Neural progenitor cell (in vitro differentiated cells): Measurements from ENCODE around the gene KASH5. TPM values are rescaled to one million over a fixed set of nuclear protein-coding genes. Genes with fewer than 3 reads are reported as not detected.
A peak's percentile ranks its signal among the peaks of the same experiment; 100 is the strongest.
"Not testable (repeated sequence)": the region's sequence is repeated elsewhere in the genome, so short reads cannot be mapped to it uniquely, and the experiment has no call there.

Experiments
- DNase-seq: peaks from one replicate; pipeline ENCODE4 v3.0.0-alpha.2; 2016; ENCODE audit warnings: low spot score
- H2AFZ ChIP-seq: fragments of 200-600 bp; sonication (generic); replicated peaks from 2 replicates; pipeline ENCODE4 v1.6.1; 2016; ENCODE audit warnings: antibody characterized with exemption
- H3F3A ChIP-seq: fragments of 200-600 bp; sonication (generic); 2 replicates; pipeline ENCODE4 v1.6.1; 2016; ENCODE audit warnings: antibody characterized with exemption, low read depth
- H3K27ac ChIP-seq: fragments of 200-600 bp; sonication (generic); 2 replicates; pipeline ENCODE4 v1.5.1; 2016; ENCODE audit warnings: mild to moderate bottlenecking
- H3K27me3 ChIP-seq: fragments of 200-600 bp; sonication (generic); 2 replicates; pipeline ENCODE4 v1.6.1; 2016; ENCODE audit warnings: mild to moderate bottlenecking, moderate library complexity
- H3K36me3 ChIP-seq: fragments of 200-600 bp; sonication (generic); 2 replicates; pipeline ENCODE4 v1.5.1; 2016
- H3K4me1 ChIP-seq: fragments of 200-600 bp; sonication (generic); 2 replicates; pipeline ENCODE4 v1.6.1; 2016; ENCODE audit warnings: mixed run types
- H3K4me2 ChIP-seq: fragments of 200-600 bp; sonication (generic); 2 replicates; pipeline ENCODE4 v1.6.1; 2016
- H3K4me3 ChIP-seq: fragments of 200-600 bp; sonication (generic); 2 replicates; pipeline ENCODE4 v1.5.1; 2016
- H3K79me2 ChIP-seq: fragments of 200-600 bp; sonication (generic); 2 replicates; pipeline ENCODE4 v1.6.1; 2016; ENCODE audit warnings: low read depth
- H3K9ac ChIP-seq: fragments of 200-600 bp; sonication (generic); 2 replicates; pipeline ENCODE4 v1.6.1; 2016
- H3K9me3 ChIP-seq: fragments of 200-600 bp; sonication (generic); 2 replicates; pipeline ENCODE4 v1.5.1; 2016; ENCODE audit warnings: low read depth
- H4K20me1 ChIP-seq: fragments of 200-600 bp; sonication (generic); 2 replicates; pipeline ENCODE4 v1.6.1; 2016; ENCODE audit warnings: low read depth
- H3K27ac Mint-ChIP-seq: 3 replicates; pipeline ENCODE4 v1.8.0; 2021; ENCODE audit warnings: mixed read lengths
- H3K27me3 Mint-ChIP-seq: 2 replicates; pipeline ENCODE4 v1.8.0; 2022; ENCODE audit warnings: low read depth, mild to moderate bottlenecking, inconsistent platforms, moderate library complexity, mixed read lengths; ENCODE audit not compliant: insufficient read depth
- H3K36me3 Mint-ChIP-seq: 3 replicates; pipeline ENCODE4 v1.8.0; 2021; ENCODE audit warnings: mixed read lengths
- H3K4me1 Mint-ChIP-seq: 3 replicates; pipeline ENCODE4 v1.8.0; 2021; ENCODE audit warnings: mixed read lengths
- H3K4me3 Mint-ChIP-seq: 3 replicates; pipeline ENCODE4 v1.8.0; 2021; ENCODE audit warnings: mild to moderate bottlenecking, moderate library complexity, mixed read lengths
- H3K9me3 Mint-ChIP-seq: 3 replicates; pipeline ENCODE4 v1.8.0; 2020; ENCODE audit warnings: mixed read lengths
- CTCF ChIP-seq: fragments of 200-600 bp; sonication (generic); IDR thresholded peaks from 2 replicates; pipeline ENCODE4 v1.5.1; 2017; ENCODE audit warnings: antibody characterized with exemption, mild to moderate bottlenecking
- EZH2 ChIP-seq: fragments of 200-600 bp; sonication (generic); IDR thresholded peaks from 2 replicates; pipeline ENCODE4 v1.6.1; 2017; ENCODE audit warnings: antibody characterized with exemption, mild to moderate bottlenecking, moderate library complexity
- EZH2phosphoT487 ChIP-seq: fragments of 200-600 bp; sonication (generic); IDR thresholded peaks from 2 replicates; pipeline ENCODE4 v1.6.1; 2017; ENCODE audit warnings: antibody characterized with exemption
- total RNA-seq: library from RNA; depleted of rRNA; stranded (reverse); fragments of >200 nt; gene quantifications from 2 replicates; pipeline ENCODE4 v1.2.3, GENCODE V29; 2015; ENCODE audit warnings: low replicate concordance

KASH5 gene
- total RNA-seq, 1 donor from 2014 or later, result not detected

GRCh38 chr19:49368711-49369358 is 19.2 kb upstream of the KASH5 start:
- Mint-ChIP-seq H3K27ac (no peak overlapping the region), H3K27me3 (peaks cover 4% of the 10 kb centered on the region), H3K4me3 (no peak overlapping the region), H3K4me1 (no peaks in the 10 kb centered on the region), H3K36me3 (peaks cover 3% of the 10 kb centered on the region), H3K9me3 (peaks cover 6% of the 10 kb centered on the region)
- no peaks in the 10 kb centered on the region for H3K79me2 ChIP-seq
- H3K4me1 ChIP-seq, result peaks cover 3% of the 10 kb centered on the region
- no peak overlapping the region for H3K4me3 ChIP-seq
- no peaks in the 10 kb centered on the region for H3K27me3 ChIP-seq
- H3K27ac ChIP-seq, result no peak overlapping the region
- no peaks in the 10 kb centered on the region for H3K9me3 ChIP-seq
- H3K9ac ChIP-seq, result no peak overlapping the region
- DNase-seq, result no peak
- TF ChIP-seq EZH2phosphoT487 (no peak), EZH2 (no peak), CTCF (no peak)
- no peaks in the 10 kb centered on the region for H4K20me1 ChIP-seq
- no peak overlapping the region for H3K4me2 ChIP-seq
- H2AFZ ChIP-seq, result no peak overlapping the region
- no peaks in the 10 kb centered on the region for H3K36me3 ChIP-seq
- peaks cover 12% of the 10 kb centered on the region for H3F3A ChIP-seq

- Histone ChIP-seq H3K9ac (no peak overlapping the region), H3K4me1 (no peaks in the 10 kb centered on the region), H3K9me3 (no peaks in the 10 kb centered on the region), H3K36me3 (no peaks in the 10 kb centered on the region), H3K27me3 (no peaks in the 10 kb centered on the region), H3K4me2 (no peak overlapping the region), H3K27ac (no peak overlapping the region), H3F3A (peaks cover 3% of the 10 kb centered on the region), H3K4me3 (no peak overlapping the region), H4K20me1 (no peaks in the 10 kb centered on the region), H3K79me2 (no peaks in the 10 kb centered on the region), H2AFZ (no peak overlapping the region)
- no peak for DNase-seq
- H3K9me3 Mint-ChIP-seq, result peaks cover 6% of the 10 kb centered on the region
- peaks cover 3% of the 10 kb centered on the region for H3K4me1 Mint-ChIP-seq
- H3K27ac Mint-ChIP-seq, result no peak overlapping the region
- peaks cover 2% of the 10 kb centered on the region for H3K27me3 Mint-ChIP-seq
- H3K36me3 Mint-ChIP-seq, result peaks cover 3% of the 10 kb centered on the region
- TF ChIP-seq EZH2 (no peak), EZH2phosphoT487 (no peak), CTCF (no peak)
- H3K4me3 Mint-ChIP-seq, result no peak overlapping the region
Measured at GRCh38 chr19:49371184-49371583, 16.9 kb upstream of the KASH5 start.

- DNase-seq, result not testable (repeated sequence)
Measured at GRCh38 chr19:49373174-49373573, 14.9 kb upstream of the KASH5 start.

GRCh38 chr19:49374665-49375434 is 13.2 kb upstream of the KASH5 start:
- H4K20me1 ChIP-seq, result no peaks in the 10 kb centered on the region
- H3K9me3 Mint-ChIP-seq, result peaks cover 2% of the 10 kb centered on the region
- no peak overlapping the region for H2AFZ ChIP-seq
- no peaks in the 10 kb centered on the region for H3K36me3 Mint-ChIP-seq
- no peak overlapping the region for H3K27ac ChIP-seq
- H3K4me1 ChIP-seq, result no peaks in the 10 kb centered on the region
- H3K4me3 Mint-ChIP-seq, result no peak overlapping the region
- TF ChIP-seq EZH2, result no peak
- no peaks in the 10 kb centered on the region for H3K79me2 ChIP-seq
- H3K36me3 ChIP-seq, result no peaks in the 10 kb centered on the region
- peak overlapping the region; percentile 12 for H3K27ac Mint-ChIP-seq
- no peaks in the 10 kb centered on the region for H3K9me3 ChIP-seq
- H3K9ac ChIP-seq, result no peak overlapping the region
- no peak overlapping the region for H3K4me2 ChIP-seq
- DNase-seq, result no peak
- H3F3A ChIP-seq, result peaks cover 3% of the 10 kb centered on the region
- no peak overlapping the region for H3K4me3 ChIP-seq
- H3K4me1 Mint-ChIP-seq, result peaks cover 3% of the 10 kb centered on the region
- H3K27me3 Mint-ChIP-seq, result no peaks in the 10 kb centered on the region
- no peaks in the 10 kb centered on the region for H3K27me3 ChIP-seq

More at GRCh38 chr19:49373174-49373573, 14.9 kb upstream of the KASH5 start:
- not testable (repeated sequence) for H3K27ac ChIP-seq, H3K36me3 Mint-ChIP-seq, H3F3A ChIP-seq, H3K79me2 ChIP-seq, H3K4me2 ChIP-seq, H3K4me1 Mint-ChIP-seq, H3K9ac ChIP-seq, H3K9me3 ChIP-seq, H3K36me3 ChIP-seq, H3K27me3 Mint-ChIP-seq, H3K4me3 Mint-ChIP-seq, H2AFZ ChIP-seq, H3K27ac Mint-ChIP-seq, H3K9me3 Mint-ChIP-seq, H4K20me1 ChIP-seq, H3K4me3 ChIP-seq, H3K27me3 ChIP-seq, H3K4me1 ChIP-seq
